Endodermal cell (in vitro differentiated cells): ENCODE measurements around the gene CLEC16A. TPM values are rescaled to one million over a fixed set of nuclear protein-coding genes. Genes with fewer than 3 reads are reported as not detected.

Experiments used
- DNase-seq: peaks from one replicate; pipeline ENCODE4 v3.0.0-alpha.2; 2017
- H3K27ac ChIP-seq: 2 replicates; pipeline ENCODE4 v1.5.1; 2013; ENCODE audit warnings: mild to moderate bottlenecking, low read depth, low read length, moderate library complexity
- H3K27me3 ChIP-seq: 2 replicates; pipeline ENCODE4 v1.6.1; 2013; ENCODE audit warnings: mild to moderate bottlenecking, low read length, moderate library complexity; ENCODE audit not compliant: insufficient read depth, control insufficient read depth, poor library complexity, severe bottlenecking
- H3K36me3 ChIP-seq: 2 replicates; pipeline ENCODE4 v1.7.0; 2013; ENCODE audit warnings: mild to moderate bottlenecking, low read length, moderate library complexity; ENCODE audit not compliant: control insufficient read depth, insufficient read depth
- H3K4me1 ChIP-seq: one replicate; pipeline ENCODE4 v1.7.0; 2013; ENCODE audit warnings: low read length; ENCODE audit not compliant: control insufficient read depth, insufficient read depth
- H3K4me3 ChIP-seq: 2 replicates; pipeline ENCODE4 v1.5.1; 2013; ENCODE audit warnings: mild to moderate bottlenecking, low read length, moderate library complexity
- H3K9ac ChIP-seq: 2 replicates; pipeline ENCODE4 v1.6.1; 2013; ENCODE audit warnings: mild to moderate bottlenecking, low read length, moderate library complexity; ENCODE audit not compliant: poor library complexity, severe bottlenecking; ENCODE audit errors: extremely low read depth
- H3K9me3 ChIP-seq: 2 replicates; pipeline ENCODE4 v1.6.1; 2013; ENCODE audit warnings: mild to moderate bottlenecking, low read length, moderate library complexity; ENCODE audit not compliant: control insufficient read depth
- H3K27ac Mint-ChIP-seq: 2 replicates; pipeline ENCODE4 v1.8.0; 2020; ENCODE audit warnings: mixed read lengths
- H3K27me3 Mint-ChIP-seq: 2 replicates; pipeline ENCODE4 v1.8.0; 2021; ENCODE audit warnings: mild to moderate bottlenecking, mixed read lengths; ENCODE audit not compliant: insufficient read depth
- H3K36me3 Mint-ChIP-seq: 2 replicates; pipeline ENCODE4 v1.8.0; 2020; ENCODE audit warnings: low read depth, mixed read lengths
- H3K4me1 Mint-ChIP-seq: 2 replicates; pipeline ENCODE4 v1.8.0; 2020; ENCODE audit warnings: mixed read lengths
- H3K4me3 Mint-ChIP-seq: 2 replicates; pipeline ENCODE4 v1.8.0; 2020; ENCODE audit warnings: mild to moderate bottlenecking, moderate library complexity, mixed read lengths
- H3K9me3 Mint-ChIP-seq: 2 replicates; pipeline ENCODE4 v1.8.0; 2020; ENCODE audit warnings: mild to moderate bottlenecking, mixed read lengths
- WGBS, 2 experiments: methylation state at CpG; one replicate each; pipeline versions ENCODE4 v1.1.5 to v1.1.7; 2013; ENCODE audit warnings: missing lambda C conversion rate in 2 of 2, mixed read lengths in 1 of 2; ENCODE audit not compliant: insufficient coverage in 1 of 2, insufficient read length in 1 of 2; 5-methylcytosine and 5-hydroxymethylcytosine counted together
- total RNA-seq, 2 donors: library from RNA; stranded (reverse); fragmentation: NEBNext Ultra II Directional in 1 of 2; extraction: Animal tissue kit (Norgen Biotek cat#: 25700) in 1 of 2; gene quantifications; 2 replicates in 1 of 2; 3 replicates in 1 of 2; pipeline ENCODE4 v1.2.1, GENCODE V29; 2021
- TF ChIP-seq, protein P1 (sequence below): fragments of 200-600 bp; sonication (generic); conservative IDR thresholded peaks from 2 replicates; pipeline ENCODE4 v1.5.0; 2021; ENCODE audit warnings: antibody characterized with exemption, mild to moderate bottlenecking

CLEC16A gene
- total RNA-seq, 2 donors from 2014 or later, result 19.5 to 28.3 TPM

DNA sequence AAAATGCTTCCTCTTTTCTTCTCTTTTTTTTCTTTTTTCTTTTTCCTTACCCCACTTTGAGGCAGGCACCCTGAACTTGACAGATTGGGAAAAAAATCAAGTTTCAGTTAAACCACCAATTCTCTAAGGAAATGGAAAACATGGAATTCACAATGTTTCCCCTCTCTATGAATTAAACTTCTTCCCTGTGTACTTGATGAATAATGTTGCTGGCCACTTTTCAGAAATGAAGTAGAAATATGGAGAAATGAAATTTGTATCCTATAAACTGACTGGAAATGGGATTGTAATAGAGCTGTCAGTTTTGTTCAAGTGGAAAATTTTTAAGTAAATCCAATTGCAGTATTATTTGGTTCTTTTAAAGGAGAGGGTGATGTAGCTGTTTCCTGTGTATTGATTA is 129.8 kb downstream of the CLEC16A start:
- Mint-ChIP-seq H3K36me3 (peaks cover 22% of the 10 kb centered on the region), H3K4me1 (peaks cover 9% of the 10 kb centered on the region), H3K9me3 (no peaks in the 10 kb centered on the region), H3K4me3 (no peak overlapping the region), H3K27me3 (no peaks in the 10 kb centered on the region), H3K27ac (no peak overlapping the region)
- Histone ChIP-seq H3K4me1 (no peaks in the 10 kb centered on the region), H3K9me3 (no peaks in the 10 kb centered on the region), H3K9ac (no peak overlapping the region), H3K36me3 (no peaks in the 10 kb centered on the region), H3K27me3 (no peaks in the 10 kb centered on the region), H3K27ac (no peak overlapping the region), H3K4me3 (no peak overlapping the region)
- TF ChIP-seq, protein P1, sequence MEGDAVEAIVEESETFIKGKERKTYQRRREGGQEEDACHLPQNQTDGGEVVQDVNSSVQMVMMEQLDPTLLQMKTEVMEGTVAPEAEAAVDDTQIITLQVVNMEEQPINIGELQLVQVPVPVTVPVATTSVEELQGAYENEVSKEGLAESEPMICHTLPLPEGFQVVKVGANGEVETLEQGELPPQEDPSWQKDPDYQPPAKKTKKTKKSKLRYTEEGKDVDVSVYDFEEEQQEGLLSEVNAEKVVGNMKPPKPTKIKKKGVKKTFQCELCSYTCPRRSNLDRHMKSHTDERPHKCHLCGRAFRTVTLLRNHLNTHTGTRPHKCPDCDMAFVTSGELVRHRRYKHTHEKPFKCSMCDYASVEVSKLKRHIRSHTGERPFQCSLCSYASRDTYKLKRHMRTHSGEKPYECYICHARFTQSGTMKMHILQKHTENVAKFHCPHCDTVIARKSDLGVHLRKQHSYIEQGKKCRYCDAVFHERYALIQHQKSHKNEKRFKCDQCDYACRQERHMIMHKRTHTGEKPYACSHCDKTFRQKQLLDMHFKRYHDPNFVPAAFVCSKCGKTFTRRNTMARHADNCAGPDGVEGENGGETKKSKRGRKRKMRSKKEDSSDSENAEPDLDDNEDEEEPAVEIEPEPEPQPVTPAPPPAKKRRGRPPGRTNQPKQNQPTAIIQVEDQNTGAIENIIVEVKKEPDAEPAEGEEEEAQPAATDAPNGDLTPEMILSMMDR, result no peak
- DNase-seq, result no peak

- Histone ChIP-seq H3K9ac (no peak overlapping the region), H3K27me3 (no peaks in the 10 kb centered on the region), H3K4me3 (no peak overlapping the region), H3K4me1 (no peaks in the 10 kb centered on the region), H3K36me3 (no peaks in the 10 kb centered on the region), H3K9me3 (no peaks in the 10 kb centered on the region), H3K27ac (no peak overlapping the region)
- H3K4me3 Mint-ChIP-seq, result no peak overlapping the region
- TF ChIP-seq, protein P1, result no peak
- H3K27ac Mint-ChIP-seq, result no peak overlapping the region
- 94 to 97% methylated on average over 2 to 4 of the region's 4 CpGs for WGBS, 2 experiments
- no peak for DNase-seq
- H3K4me1 Mint-ChIP-seq, result peaks cover 9% of the 10 kb centered on the region
- H3K27me3 Mint-ChIP-seq, result no peaks in the 10 kb centered on the region
- no peaks in the 10 kb centered on the region for H3K9me3 Mint-ChIP-seq
- peaks cover 25% of the 10 kb centered on the region for H3K36me3 Mint-ChIP-seq
Measured at GRCh38 chr16:11075163-11075562, 130.8 kb downstream of the CLEC16A start.

DNA sequence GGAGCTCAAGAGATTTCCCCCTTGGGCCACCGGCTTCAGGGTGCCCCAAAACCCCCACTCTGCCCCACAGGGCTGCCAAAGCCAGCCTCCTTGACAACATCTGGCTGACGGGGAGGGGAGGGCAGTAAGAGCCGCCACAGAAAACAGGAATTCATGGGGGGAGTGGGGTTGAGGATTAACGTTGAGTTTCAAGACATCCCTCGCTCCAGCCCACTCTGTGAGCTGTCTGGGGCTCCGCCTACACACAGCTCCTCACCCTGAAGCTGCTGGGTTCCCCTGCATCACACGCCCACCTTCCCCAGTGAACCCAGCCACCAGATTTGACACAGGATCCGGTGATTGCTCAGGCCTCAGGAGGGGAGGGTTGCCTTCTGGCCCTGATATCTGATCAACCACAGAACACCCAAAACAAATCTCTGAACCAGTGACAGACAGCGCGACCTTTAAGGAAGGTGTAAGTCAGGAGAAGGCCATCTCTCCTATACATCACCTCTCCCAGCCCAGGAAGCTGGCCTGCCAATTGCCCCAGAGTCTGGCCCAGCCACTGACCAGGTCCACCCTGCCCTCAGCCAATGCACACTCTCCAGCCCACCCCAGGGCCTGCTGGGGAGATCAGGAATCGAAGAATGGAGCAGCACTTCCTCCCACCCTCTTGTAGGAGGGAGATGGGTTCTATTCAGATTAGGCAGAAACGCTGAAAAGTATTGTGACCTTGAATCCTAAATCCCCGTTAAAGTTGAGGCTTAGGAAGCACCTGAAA is 132.1 kb downstream of the CLEC16A start:
- Histone ChIP-seq H3K4me3 (no peak overlapping the region), H3K4me1 (no peaks in the 10 kb centered on the region), H3K27me3 (no peaks in the 10 kb centered on the region), H3K36me3 (no peaks in the 10 kb centered on the region), H3K9ac (no peak overlapping the region), H3K9me3 (no peaks in the 10 kb centered on the region), H3K27ac (no peak overlapping the region)
- TF ChIP-seq, protein P1, result no peak
- WGBS, 2 experiments, result 90 to 100% methylated on average over 4 to 13 of the region's 13 CpGs
- Mint-ChIP-seq H3K27me3 (no peaks in the 10 kb centered on the region), H3K4me3 (no peak overlapping the region), H3K36me3 (peaks cover 20% of the 10 kb centered on the region), H3K27ac (no peak overlapping the region), H3K9me3 (no peaks in the 10 kb centered on the region), H3K4me1 (peaks cover 9% of the 10 kb centered on the region)
- no peak for DNase-seq
